Omental fat pad (tissue), 4 donors: ENCODE data around the gene SERPINB6. TPM values are rescaled to one million over a fixed set of nuclear protein-coding genes. Genes with fewer than 3 reads are reported as not detected.
"Not testable (repeated sequence)": the region's sequence is repeated elsewhere in the genome, so short reads cannot be mapped to it uniquely, and the experiment has no call there.

ENCODE experiments used
- ATAC-seq: fragments of 150-250 bp; one replicate; pipeline ENCODE4 v1.9.1; 2016; ENCODE audit warnings: mild to moderate bottlenecking, moderate library complexity; ENCODE audit not compliant: low FRiP score
- DNase-seq: peaks from one replicate; pipeline ENCODE4 v3.0.0-alpha.2; 2019; ENCODE audit warnings: low spot score
- total RNA-seq, 4 donors: library from RNA; depleted of rRNA; stranded (reverse); fragments of >200 nt; gene quantifications; one replicate each; pipeline ENCODE4 v1.1.0, GENCODE V29; 2016
- TF ChIP-seq, protein P1 (sequence below), 3 donors: fragments of 450-650 bp; IDR thresholded peaks; one replicate each; pipeline ENCODE4 v1.5.1; 2016 to 2017; ENCODE audit warnings: antibody characterized with exemption in 3 of 3, mild to moderate bottlenecking in 3 of 3, moderate library complexity in 2 of 3

Gene SERPINB6
- total RNA-seq, 4 donors from 2014 or later = 134 to 197 (median 158) TPM

DNA sequence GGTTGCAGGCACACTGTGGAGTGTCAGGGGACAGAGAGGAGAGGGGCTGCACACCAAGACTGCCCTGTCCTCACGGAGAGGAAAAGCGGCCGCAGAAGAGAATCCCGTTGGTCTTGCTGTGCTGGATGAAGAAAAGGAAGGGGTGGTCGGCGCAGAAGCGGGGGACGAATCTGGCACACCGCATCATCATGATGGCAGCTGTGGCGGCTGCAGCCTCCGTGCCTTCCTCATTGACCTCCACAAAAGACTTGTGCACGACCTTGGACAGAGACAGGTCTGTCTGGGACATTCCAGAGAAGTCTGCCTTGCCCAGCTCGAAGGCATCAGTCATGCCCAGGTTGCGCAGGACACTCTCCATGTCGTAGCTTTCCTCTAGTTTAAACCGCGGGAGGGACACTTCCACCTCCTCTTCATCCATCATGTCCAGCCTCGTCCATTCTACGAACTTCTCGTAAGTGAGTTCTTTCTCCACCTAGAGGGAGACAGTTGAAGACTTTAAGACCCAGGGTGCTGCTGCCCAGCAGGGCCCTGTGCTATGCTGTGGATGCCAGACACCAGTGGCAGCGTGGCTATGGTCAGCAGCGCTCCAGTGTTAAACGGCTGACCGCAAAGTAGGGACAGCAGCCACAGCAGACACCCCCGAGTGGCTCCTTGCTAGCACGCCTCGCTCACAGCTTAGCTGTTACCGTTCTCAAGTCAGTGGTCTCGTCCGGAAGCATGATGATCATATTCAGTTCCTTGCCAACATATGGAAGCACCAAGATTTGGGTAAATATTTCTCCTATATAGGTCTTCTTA is 22.9 kb downstream of the SERPINB6 start:
- ATAC-seq = no peak

DNA sequence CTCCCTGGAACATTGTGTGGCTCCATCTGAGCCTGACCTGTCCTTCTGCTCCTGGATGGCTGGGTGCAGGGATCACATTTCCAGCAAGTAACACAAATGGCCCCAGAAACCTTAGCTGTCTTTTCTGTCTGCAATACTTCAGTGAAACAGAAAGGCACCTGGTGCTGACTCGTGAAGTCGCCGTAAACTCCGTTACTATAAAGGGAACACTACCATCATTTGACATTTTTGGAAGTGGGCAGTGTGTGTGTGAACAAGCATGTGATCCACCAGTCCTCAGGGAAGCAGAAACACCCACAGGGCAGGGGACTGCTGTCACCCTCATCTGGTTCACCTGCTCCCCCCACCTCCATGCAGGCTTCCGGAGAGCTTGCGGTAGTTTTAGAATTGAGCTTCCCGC is 23.9 kb downstream of the SERPINB6 start:
- ATAC-seq (no peak), DNase-seq (no peak)
- TF ChIP-seq, protein P1, sequence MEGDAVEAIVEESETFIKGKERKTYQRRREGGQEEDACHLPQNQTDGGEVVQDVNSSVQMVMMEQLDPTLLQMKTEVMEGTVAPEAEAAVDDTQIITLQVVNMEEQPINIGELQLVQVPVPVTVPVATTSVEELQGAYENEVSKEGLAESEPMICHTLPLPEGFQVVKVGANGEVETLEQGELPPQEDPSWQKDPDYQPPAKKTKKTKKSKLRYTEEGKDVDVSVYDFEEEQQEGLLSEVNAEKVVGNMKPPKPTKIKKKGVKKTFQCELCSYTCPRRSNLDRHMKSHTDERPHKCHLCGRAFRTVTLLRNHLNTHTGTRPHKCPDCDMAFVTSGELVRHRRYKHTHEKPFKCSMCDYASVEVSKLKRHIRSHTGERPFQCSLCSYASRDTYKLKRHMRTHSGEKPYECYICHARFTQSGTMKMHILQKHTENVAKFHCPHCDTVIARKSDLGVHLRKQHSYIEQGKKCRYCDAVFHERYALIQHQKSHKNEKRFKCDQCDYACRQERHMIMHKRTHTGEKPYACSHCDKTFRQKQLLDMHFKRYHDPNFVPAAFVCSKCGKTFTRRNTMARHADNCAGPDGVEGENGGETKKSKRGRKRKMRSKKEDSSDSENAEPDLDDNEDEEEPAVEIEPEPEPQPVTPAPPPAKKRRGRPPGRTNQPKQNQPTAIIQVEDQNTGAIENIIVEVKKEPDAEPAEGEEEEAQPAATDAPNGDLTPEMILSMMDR (IDR thresholded peaks at IDR 0.05) = no peak

More for the DNA sequence above, 22.9 kb downstream of the SERPINB6 start:
- no peak for DNase-seq
- TF ChIP-seq, protein P1 (IDR thresholded peaks at IDR 0.05) = no peak

DNA sequence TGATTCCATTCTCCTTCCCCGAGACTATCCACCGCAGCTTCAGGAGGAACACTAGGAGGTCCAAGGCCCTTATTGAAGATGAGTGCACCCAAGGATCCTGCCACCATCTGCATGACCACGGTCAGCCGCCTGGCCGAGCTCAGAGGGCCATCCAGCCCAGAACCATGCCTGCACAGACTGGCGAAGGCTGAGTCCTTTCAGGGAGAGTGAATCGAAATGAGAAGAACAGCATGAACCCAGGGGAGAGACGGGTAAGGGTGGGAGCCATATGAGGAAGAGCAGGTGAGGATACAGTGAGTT is 26.3 kb downstream of the SERPINB6 start:
- no peak for ATAC-seq
- TF ChIP-seq, protein P1 (IDR thresholded peaks at IDR 0.05) = no peak
- no peak for DNase-seq

DNA sequence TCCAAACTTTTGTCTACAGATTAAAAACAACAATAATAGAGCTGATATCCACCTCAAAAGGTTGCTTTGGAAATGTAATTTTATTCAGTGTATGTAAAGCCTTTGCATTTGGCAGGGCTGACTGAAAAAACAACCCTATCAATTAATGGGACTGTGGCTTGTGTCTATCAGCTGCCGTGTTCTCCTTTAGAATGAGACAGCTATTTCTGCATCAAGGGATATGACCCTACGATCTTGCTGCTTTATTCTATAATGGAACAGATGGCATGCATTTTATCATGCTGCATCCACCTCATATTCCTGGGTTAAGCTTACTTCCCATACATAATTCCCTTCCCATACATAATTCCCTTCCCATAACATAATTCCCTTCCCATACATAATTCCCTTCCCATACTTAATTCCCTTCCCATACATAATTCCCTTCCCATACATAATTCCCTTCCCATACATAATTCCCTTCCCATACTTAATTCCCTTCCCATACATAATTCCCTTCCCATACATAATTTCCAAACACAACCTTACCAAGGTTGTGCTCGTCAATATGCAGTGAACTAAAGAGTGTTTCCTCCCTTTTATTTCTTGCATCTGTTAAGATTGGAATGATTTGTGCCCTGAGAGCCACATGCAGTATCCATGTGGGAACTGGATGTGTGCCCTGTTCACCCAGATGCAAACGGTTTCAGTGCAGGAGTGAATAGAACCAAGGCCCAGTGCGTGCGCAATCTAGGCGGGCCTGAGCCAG is 26.8 kb downstream of the SERPINB6 start:
- no peak for DNase-seq
- TF ChIP-seq, protein P1 (IDR thresholded peaks at IDR 0.05) = no peak
- no peak for ATAC-seq

DNA sequence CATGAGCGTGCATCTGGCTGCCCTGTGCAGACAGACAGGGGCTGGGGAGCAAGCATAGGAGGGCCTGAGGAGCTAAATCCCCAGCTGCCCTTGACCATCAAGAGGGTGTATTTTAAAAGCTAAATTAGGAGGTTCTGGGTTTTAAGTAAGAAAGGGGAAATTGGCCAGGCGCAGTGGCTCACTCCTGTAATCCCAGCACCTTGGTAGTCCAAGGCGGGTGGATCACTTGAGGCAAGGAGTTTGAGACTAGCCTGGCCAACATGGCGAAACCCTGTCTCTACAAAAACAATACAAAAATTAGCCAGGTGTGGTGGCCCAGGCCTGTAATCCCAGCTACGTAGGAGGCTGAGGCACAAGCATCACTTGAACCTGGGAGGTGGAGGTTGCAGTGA is 27.8 kb downstream of the SERPINB6 start:
- ATAC-seq (no peak), DNase-seq (no peak)
- TF ChIP-seq, protein P1 (IDR thresholded peaks at IDR 0.05) = no peak

DNA sequence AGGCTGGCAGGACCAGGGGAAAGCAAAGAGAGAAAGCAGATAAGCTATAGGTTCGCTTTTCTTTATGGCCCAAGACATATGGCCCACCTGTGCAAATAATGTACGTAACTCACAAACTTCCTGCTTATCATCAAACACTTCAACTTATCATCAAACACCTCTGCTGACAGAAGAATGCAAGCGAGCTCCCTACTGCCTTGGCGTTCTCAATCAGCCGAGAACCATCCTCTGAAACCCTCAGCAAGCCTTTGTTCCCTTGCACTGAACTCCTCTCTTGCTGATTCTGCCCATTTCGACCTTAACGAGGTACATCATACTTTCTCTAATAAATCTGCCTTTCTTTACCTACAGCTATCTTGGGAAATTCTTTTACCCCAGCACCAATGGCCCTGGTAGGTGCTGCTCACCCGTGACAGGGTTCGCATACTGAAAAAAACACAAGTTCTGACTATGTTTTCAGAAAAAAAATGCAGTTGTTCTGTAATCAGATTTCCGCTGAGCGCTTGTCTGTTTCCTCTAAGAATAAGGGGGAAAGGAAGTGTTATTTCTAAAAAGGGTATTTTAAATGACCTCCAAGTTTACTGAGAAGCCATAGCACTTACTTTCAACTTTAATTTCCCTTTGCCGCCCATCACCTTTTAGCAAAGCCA is 28.3 kb downstream of the SERPINB6 start:
- DNase-seq (no peak), ATAC-seq (no peak)
- TF ChIP-seq, protein P1 (IDR thresholded peaks at IDR 0.05) = no peak

DNA sequence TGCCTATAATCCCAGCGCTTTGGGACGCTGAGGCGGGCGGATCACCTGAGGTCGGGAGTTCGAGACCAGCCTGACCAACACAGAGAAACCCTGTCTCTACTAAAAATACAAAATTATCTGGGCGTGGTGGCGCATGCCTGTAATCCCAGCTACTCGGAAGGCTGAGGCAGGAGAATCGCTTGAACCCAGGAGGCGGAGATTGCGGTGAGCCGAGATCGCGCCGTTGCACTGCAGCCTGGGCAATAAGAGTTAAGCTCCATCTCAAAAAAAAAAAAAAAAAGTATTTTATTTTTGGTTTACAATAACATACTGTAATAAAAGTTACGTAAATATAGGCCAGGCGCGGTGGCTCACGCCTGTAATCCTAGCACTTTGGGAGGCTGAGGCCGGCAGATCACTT is 29.3 kb downstream of the SERPINB6 start:
- ATAC-seq, DNase-seq: not testable (repeated sequence)
